GM19395 (cell line): ENCODE results near the gene TEX36.
"Not testable (repeated sequence)": the region's sequence is repeated elsewhere in the genome, so short reads cannot be mapped to it uniquely, and the experiment has no call there.

Experiments
- ATAC-seq: cut with Tn5 transposase; IDR thresholded peaks from one replicate; pipeline ENCODE4 v1.9.1; 2021; ENCODE audit warnings: mild to moderate bottlenecking, moderate library complexity; ENCODE audit not compliant: unreplicated experiment

TEX36 gene

GRCh38 chr10:125637496-125637895 is 45.5 kb downstream of the TEX36 start:
- no peak for ATAC-seq

- ATAC-seq, result no peak
Measured at GRCh38 chr10:125634606-125635005, 48.4 kb downstream of the TEX36 start.

- no peak for ATAC-seq
Measured at GRCh38 chr10:125633517-125633999, 49.4 kb downstream of the TEX36 start.

- ATAC-seq, result no peak
Measured at GRCh38 chr10:125631806-125632205, 51.2 kb downstream of the TEX36 start.

- ATAC-seq, result peak; percentile 66
Measured at GRCh38 chr10:125629758-125630376, 53.1 kb downstream of the TEX36 start.

- ATAC-seq, result no peak
Measured at GRCh38 chr10:125628104-125629049, 54.6 kb downstream of the TEX36 start.

GRCh38 chr10:125627646-125628045 is 55.3 kb downstream of the TEX36 start:
- ATAC-seq, result no peak

- ATAC-seq, result no peak
Measured at GRCh38 chr10:125626671-125627070, 56.3 kb downstream of the TEX36 start.

- no peak for ATAC-seq
Measured at GRCh38 chr10:125625586-125625985, 57.4 kb downstream of the TEX36 start.

GRCh38 chr10:125624800-125625199 is 58.2 kb downstream of the TEX36 start:
- no peak for ATAC-seq

- no peak for ATAC-seq
Measured at GRCh38 chr10:125621052-125621451, 61.9 kb downstream of the TEX36 start.

- ATAC-seq, result no peak
Measured at GRCh38 chr10:125620401-125620800, 62.6 kb downstream of the TEX36 start.

GRCh38 chr10:125613062-125613461 is 69.9 kb downstream of the TEX36 start:
- not testable (repeated sequence) for ATAC-seq

- no peak for ATAC-seq
Measured at GRCh38 chr10:125611756-125612155, 71.2 kb downstream of the TEX36 start.

GRCh38 chr10:125611216-125611615 is 71.7 kb downstream of the TEX36 start:
- ATAC-seq, result no peak

GRCh38 chr10:125609859-125610258 is 73.1 kb downstream of the TEX36 start:
- no peak for ATAC-seq

GRCh38 chr10:125608474-125608873 is 74.5 kb downstream of the TEX36 start:
- ATAC-seq, result no peak

GRCh38 chr10:125607689-125608290 is 75.2 kb downstream of the TEX36 start:
- no peak for ATAC-seq

GRCh38 chr10:125606414-125607010 is 76.5 kb downstream of the TEX36 start:
- no peak for ATAC-seq
